ENCODE measurements around the gene PGM2. TPM values are rescaled to one million over a fixed set of nuclear protein-coding genes. Genes with fewer than 3 reads are reported as not detected.

PGM2 gene
- total and polyA plus RNA-seq, 10 of the 15 experiments (the other 5 are each of a cell fraction or from before 2014, with no cell fraction given): 11.9 to 41.7 (median 37.1) TPM

DNA sequence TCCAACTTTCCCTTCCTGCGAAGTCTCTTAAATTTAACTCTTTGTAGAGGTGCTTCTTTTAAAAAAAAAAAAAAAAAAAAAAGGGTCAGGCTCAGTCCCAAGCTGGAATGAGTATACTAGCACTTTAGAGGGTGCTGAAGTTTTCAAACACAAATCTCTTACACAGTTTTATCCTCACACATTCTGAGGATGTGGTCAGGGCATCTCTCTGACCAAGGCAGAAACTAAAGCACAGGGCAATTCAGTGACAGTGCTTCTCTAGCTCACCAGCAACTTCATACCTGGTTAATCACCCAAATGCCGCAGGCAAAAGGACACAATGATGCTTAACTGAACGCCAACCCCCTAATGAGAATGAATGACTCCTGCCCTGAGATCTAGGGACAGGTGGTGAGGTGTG, 9.8 kb upstream of the PGM2 start (continued):
- TF ChIP-seq, protein P1, sequence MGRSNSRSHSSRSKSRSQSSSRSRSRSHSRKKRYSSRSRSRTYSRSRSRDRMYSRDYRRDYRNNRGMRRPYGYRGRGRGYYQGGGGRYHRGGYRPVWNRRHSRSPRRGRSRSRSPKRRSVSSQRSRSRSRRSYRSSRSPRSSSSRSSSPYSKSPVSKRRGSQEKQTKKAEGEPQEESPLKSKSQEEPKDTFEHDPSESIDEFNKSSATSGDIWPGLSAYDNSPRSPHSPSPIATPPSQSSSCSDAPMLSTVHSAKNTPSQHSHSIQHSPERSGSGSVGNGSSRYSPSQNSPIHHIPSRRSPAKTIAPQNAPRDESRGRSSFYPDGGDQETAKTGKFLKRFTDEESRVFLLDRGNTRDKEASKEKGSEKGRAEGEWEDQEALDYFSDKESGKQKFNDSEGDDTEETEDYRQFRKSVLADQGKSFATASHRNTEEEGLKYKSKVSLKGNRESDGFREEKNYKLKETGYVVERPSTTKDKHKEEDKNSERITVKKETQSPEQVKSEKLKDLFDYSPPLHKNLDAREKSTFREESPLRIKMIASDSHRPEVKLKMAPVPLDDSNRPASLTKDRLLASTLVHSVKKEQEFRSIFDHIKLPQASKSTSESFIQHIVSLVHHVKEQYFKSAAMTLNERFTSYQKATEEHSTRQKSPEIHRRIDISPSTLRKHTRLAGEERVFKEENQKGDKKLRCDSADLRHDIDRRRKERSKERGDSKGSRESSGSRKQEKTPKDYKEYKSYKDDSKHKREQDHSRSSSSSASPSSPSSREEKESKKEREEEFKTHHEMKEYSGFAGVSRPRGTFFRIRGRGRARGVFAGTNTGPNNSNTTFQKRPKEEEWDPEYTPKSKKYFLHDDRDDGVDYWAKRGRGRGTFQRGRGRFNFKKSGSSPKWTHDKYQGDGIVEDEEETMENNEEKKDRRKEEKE (IDR thresholded peaks at IDR 0.05): no peak
- no peak for TF ChIP-seq MYB (IDR thresholded peaks at IDR 0.05; ENCODE audit: borderline replicate concordance, low read depth, low read length)
- TF ChIP-seq, protein P2, sequence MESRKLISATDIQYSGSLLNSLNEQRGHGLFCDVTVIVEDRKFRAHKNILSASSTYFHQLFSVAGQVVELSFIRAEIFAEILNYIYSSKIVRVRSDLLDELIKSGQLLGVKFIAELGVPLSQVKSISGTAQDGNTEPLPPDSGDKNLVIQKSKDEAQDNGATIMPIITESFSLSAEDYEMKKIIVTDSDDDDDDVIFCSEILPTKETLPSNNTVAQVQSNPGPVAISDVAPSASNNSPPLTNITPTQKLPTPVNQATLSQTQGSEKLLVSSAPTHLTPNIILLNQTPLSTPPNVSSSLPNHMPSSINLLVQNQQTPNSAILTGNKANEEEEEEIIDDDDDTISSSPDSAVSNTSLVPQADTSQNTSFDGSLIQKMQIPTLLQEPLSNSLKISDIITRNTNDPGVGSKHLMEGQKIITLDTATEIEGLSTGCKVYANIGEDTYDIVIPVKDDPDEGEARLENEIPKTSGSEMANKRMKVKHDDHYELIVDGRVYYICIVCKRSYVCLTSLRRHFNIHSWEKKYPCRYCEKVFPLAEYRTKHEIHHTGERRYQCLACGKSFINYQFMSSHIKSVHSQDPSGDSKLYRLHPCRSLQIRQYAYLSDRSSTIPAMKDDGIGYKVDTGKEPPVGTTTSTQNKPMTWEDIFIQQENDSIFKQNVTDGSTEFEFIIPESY (IDR thresholded peaks at IDR 0.05): no peak
- TF ChIP-seq, protein P3, sequence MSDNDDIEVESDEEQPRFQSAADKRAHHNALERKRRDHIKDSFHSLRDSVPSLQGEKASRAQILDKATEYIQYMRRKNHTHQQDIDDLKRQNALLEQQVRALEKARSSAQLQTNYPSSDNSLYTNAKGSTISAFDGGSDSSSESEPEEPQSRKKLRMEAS (IDR thresholded peaks at IDR 0.05; ENCODE audit: low read depth, low read length): no peak
- TF ChIP-seq, protein P4, sequence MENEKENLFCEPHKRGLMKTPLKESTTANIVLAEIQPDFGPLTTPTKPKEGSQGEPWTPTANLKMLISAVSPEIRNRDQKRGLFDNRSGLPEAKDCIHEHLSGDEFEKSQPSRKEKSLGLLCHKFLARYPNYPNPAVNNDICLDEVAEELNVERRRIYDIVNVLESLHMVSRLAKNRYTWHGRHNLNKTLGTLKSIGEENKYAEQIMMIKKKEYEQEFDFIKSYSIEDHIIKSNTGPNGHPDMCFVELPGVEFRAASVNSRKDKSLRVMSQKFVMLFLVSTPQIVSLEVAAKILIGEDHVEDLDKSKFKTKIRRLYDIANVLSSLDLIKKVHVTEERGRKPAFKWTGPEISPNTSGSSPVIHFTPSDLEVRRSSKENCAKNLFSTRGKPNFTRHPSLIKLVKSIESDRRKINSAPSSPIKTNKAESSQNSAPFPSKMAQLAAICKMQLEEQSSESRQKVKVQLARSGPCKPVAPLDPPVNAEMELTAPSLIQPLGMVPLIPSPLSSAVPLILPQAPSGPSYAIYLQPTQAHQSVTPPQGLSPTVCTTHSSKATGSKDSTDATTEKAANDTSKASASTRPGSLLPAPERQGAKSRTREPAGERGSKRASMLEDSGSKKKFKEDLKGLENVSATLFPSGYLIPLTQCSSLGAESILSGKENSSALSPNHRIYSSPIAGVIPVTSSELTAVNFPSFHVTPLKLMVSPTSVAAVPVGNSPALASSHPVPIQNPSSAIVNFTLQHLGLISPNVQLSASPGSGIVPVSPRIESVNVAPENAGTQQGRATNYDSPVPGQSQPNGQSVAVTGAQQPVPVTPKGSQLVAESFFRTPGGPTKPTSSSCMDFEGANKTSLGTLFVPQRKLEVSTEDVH (IDR thresholded peaks at IDR 0.05; ENCODE audit: low read depth, partially characterized antibody): no peak
